Muscle layer of duodenum (tissue), 2 donors: ENCODE data around the gene ZW10.

Experiments used
- H3K27ac ChIP-seq: one replicate; pipeline ENCODE4 v1.7.0; 2013; ENCODE audit warnings: mild to moderate bottlenecking, low read length
- H3K27me3 ChIP-seq: one replicate; pipeline ENCODE4 v1.7.0; 2013; ENCODE audit warnings: low read depth, mild to moderate bottlenecking, control low read depth, low read length
- H3K36me3 ChIP-seq, 2 donors: one replicate each; pipeline ENCODE4 v1.7.0; 2013; ENCODE audit warnings: low read length in 2 of 2, control low read depth in 1 of 2, mild to moderate bottlenecking in 1 of 2; ENCODE audit not compliant: insufficient read depth in 2 of 2, control insufficient read depth in 1 of 2
- H3K4me1 ChIP-seq, 2 donors: one replicate each; pipeline ENCODE4 v1.7.0; 2013; ENCODE audit warnings: low read length in 2 of 2, mild to moderate bottlenecking in 2 of 2, control low read depth in 1 of 2, moderate library complexity in 1 of 2; ENCODE audit not compliant: insufficient read depth in 2 of 2, control insufficient read depth in 1 of 2
- H3K4me3 ChIP-seq, 2 donors: one replicate each; pipeline ENCODE4 v1.7.0; 2013; ENCODE audit warnings: low read length in 2 of 2, low read depth in 1 of 2, mild to moderate bottlenecking in 1 of 2
- H3K9me3 ChIP-seq, 2 donors: one replicate each; pipeline ENCODE4 v1.7.0; 2013; ENCODE audit warnings: low read length in 2 of 2, control low read depth in 1 of 2, mild to moderate bottlenecking in 1 of 2; ENCODE audit not compliant: control insufficient read depth in 1 of 2
- donor health status: healthy.

ZW10 gene

GRCh38 chr11:113773416-113774173 is at the start of gene ZW10:
ZW10 (minus strand) TSS chr11:113773692; CDS start chr11:113773666, 26 bp downstream.
- Histone ChIP-seq H3K4me3 (peak within 1 kb of the TSS; percentile 91 to 96), H3K27ac (peak within 1 kb of the TSS; percentile 90), H3K4me1 (peaks cover 0 to 11% of the 10 kb centered on the region in 2 donors)

GRCh38 chr11:113818426-113818825 is 44.9 kb upstream of the ZW10 start:
- H3K4me1 ChIP-seq = no peaks in the 10 kb centered on the region
- H3K27me3 ChIP-seq = no peaks in the 10 kb centered on the region
- no peak overlapping the region for H3K4me3 ChIP-seq
- H3K36me3 ChIP-seq = peaks cover 38 to 54% of the 10 kb centered on the region in 2 donors
- H3K27ac ChIP-seq = no peak overlapping the region
- no peaks in the 10 kb centered on the region for H3K9me3 ChIP-seq

More at GRCh38 chr11:113773416-113774173, at the start of gene ZW10:
- Histone ChIP-seq H3K27me3 (no peaks in the 10 kb centered on the region), H3K9me3 (no peaks in the 10 kb centered on the region), H3K36me3 (peaks cover 0 to 4% of the 10 kb centered on the region in 2 donors)

- Histone ChIP-seq H3K4me3 (no peak overlapping the region), H3K36me3 (peaks cover 34 to 51% of the 10 kb centered on the region in 2 donors), H3K27me3 (no peaks in the 10 kb centered on the region), H3K27ac (no peak overlapping the region), H3K4me1 (no peaks in the 10 kb centered on the region), H3K9me3 (no peaks in the 10 kb centered on the region)
Measured at GRCh38 chr11:113817626-113818025, 44.1 kb upstream of the ZW10 start.

GRCh38 chr11:113817162-113817561 is 43.7 kb upstream of the ZW10 start:
- Histone ChIP-seq H3K9me3 (no peaks in the 10 kb centered on the region), H3K36me3 (peaks cover 32 to 48% of the 10 kb centered on the region in 2 donors), H3K27ac (no peak overlapping the region), H3K4me1 (no peaks in the 10 kb centered on the region), H3K4me3 (no peak overlapping the region), H3K27me3 (no peaks in the 10 kb centered on the region)

- Histone ChIP-seq H3K36me3 (peaks cover 20 to 32% of the 10 kb centered on the region in 2 donors), H3K4me3 (no peak overlapping the region)
Measured at GRCh38 chr11:113814181-113814580, 40.7 kb upstream of the ZW10 start.

GRCh38 chr11:113808931-113809330 is 35.4 kb upstream of the ZW10 start:
- Histone ChIP-seq H3K4me1 (no peaks in the 10 kb centered on the region), H3K27me3 (no peaks in the 10 kb centered on the region), H3K36me3 (peaks cover 25 to 39% of the 10 kb centered on the region in 2 donors), H3K27ac (no peak overlapping the region), H3K4me3 (no peak overlapping the region), H3K9me3 (no peaks in the 10 kb centered on the region)

More at GRCh38 chr11:113814181-113814580, 40.7 kb upstream of the ZW10 start:
- H3K9me3 ChIP-seq = no peaks in the 10 kb centered on the region
- no peak overlapping the region for H3K27ac ChIP-seq
- H3K4me1 ChIP-seq = no peaks in the 10 kb centered on the region
- no peaks in the 10 kb centered on the region for H3K27me3 ChIP-seq

- Histone ChIP-seq H3K4me1 (no peaks in the 10 kb centered on the region), H3K27ac (no peak overlapping the region), H3K9me3 (no peaks in the 10 kb centered on the region), H3K36me3 (peaks cover 48 to 60% of the 10 kb centered on the region in 2 donors), H3K27me3 (no peaks in the 10 kb centered on the region), H3K4me3 (no peak overlapping the region)
Measured at GRCh38 chr11:113806406-113806805, 32.9 kb upstream of the ZW10 start.

GRCh38 chr11:113805640-113806039 is 32.1 kb upstream of the ZW10 start:
- H3K4me1 ChIP-seq = no peaks in the 10 kb centered on the region
- H3K36me3 ChIP-seq = peaks cover 53 to 61% of the 10 kb centered on the region in 2 donors
- H3K9me3 ChIP-seq = no peaks in the 10 kb centered on the region
- H3K27ac ChIP-seq = no peak overlapping the region
- no peaks in the 10 kb centered on the region for H3K27me3 ChIP-seq
- H3K4me3 ChIP-seq = no peak overlapping the region

- Histone ChIP-seq H3K27me3 (no peaks in the 10 kb centered on the region), H3K36me3 (peaks cover 49 to 61% of the 10 kb centered on the region in 2 donors), H3K9me3 (no peaks in the 10 kb centered on the region), H3K4me3 (no peak overlapping the region), H3K4me1 (no peaks in the 10 kb centered on the region), H3K27ac (no peak overlapping the region)
Measured at GRCh38 chr11:113802621-113803020, 29.1 kb upstream of the ZW10 start.

- Histone ChIP-seq H3K9me3 (no peaks in the 10 kb centered on the region), H3K27me3 (no peaks in the 10 kb centered on the region), H3K4me3 (no peak overlapping the region), H3K36me3 (peaks cover 19 to 29% of the 10 kb centered on the region in 2 donors), H3K27ac (no peak overlapping the region), H3K4me1 (no peaks in the 10 kb centered on the region)
Measured at GRCh38 chr11:113796663-113797259, 23.3 kb upstream of the ZW10 start.

- H3K27me3 ChIP-seq = no peaks in the 10 kb centered on the region
- H3K36me3 ChIP-seq = no peaks in the 10 kb centered on the region
- no peak overlapping the region for H3K27ac ChIP-seq
- H3K4me1 ChIP-seq = no peaks in the 10 kb centered on the region
- no peaks in the 10 kb centered on the region for H3K9me3 ChIP-seq
- H3K4me3 ChIP-seq = no peak overlapping the region
Measured at GRCh38 chr11:113789675-113790320, 16.3 kb upstream of the ZW10 start.
